Activated naive CD4-positive, alpha-beta T cell treated with anti-CD3 and anti-CD28 coated beads for 36 hours (primary cell): ENCODE results near the gene ALDH9A1. TPM values are rescaled to one million over a fixed set of nuclear protein-coding genes. Genes with fewer than 3 reads are reported as not detected.
"Not testable (repeated sequence)": the region's sequence is repeated elsewhere in the genome, so short reads cannot be mapped to it uniquely, and the experiment has no call there.

Experiments used
- CTCF ChIA-PET: fragments of 350-600 bp; sonication (Branson Sonifier 250); formaldehyde crosslinking; loops from one replicate; lab custom pipeline; 2021; ENCODE audit warnings: antibody characterized with exemption; lab: Charles Lee
- DNase-seq: peaks from one replicate; pipeline ENCODE4 v3.0.0-alpha.2; 2020
- H3K27ac Mint-ChIP-seq: one replicate; pipeline ENCODE4 v1.8.0; 2021; ENCODE audit warnings: mild to moderate bottlenecking, mixed read lengths
- H3K27me3 Mint-ChIP-seq: one replicate; pipeline ENCODE4 v1.8.0; 2021; ENCODE audit warnings: low read depth, mixed read lengths
- H3K36me3 Mint-ChIP-seq: one replicate; pipeline ENCODE4 v1.8.0; 2021; ENCODE audit warnings: low read depth, mixed read lengths
- H3K4me1 Mint-ChIP-seq: one replicate; pipeline ENCODE4 v1.8.0; 2021; ENCODE audit warnings: low read depth, mixed read lengths
- H3K4me3 Mint-ChIP-seq: one replicate; pipeline ENCODE4 v1.8.0; 2021; ENCODE audit warnings: mild to moderate bottlenecking, moderate library complexity, mixed read lengths
- H3K9me3 Mint-ChIP-seq: one replicate; pipeline ENCODE4 v1.8.0; 2021; ENCODE audit warnings: mixed read lengths
- intact Hi-C: fragments of 100-400 bp; cut with micrococcal nuclease; formaldehyde crosslinking; loops from one replicate; pipeline ENCODE4 v1.15.1; 2023
- total RNA-seq, 2 experiments: library from RNA; stranded (reverse); gene quantifications; one replicate each; pipeline ENCODE4 v1.2.3, GENCODE V29; 2021

Gene ALDH9A1
- total RNA-seq = 10 to 100 TPM; 35.8 to 43.5 TPM

- no peaks in the 10 kb centered on the region for H3K27me3 Mint-ChIP-seq
- CTCF ChIA-PET = interaction anchor here (0.5 to 2.2 kb wide), 18 partner anchors 11 to 284 kb away, joined by 3 to 9 read pairs (median 3); no protein-coding TSS in a partner anchor
- H3K9me3 Mint-ChIP-seq = peaks cover 1% of the 10 kb centered on the region
- peaks cover 16% of the 10 kb centered on the region for H3K36me3 Mint-ChIP-seq
- intact Hi-C loops = loop anchor here (1.0 to 10.0 kb wide), 11 partner anchors 68 to 1177 kb away; partner anchors contain the start of genes FAM78B, TADA1, TMCO1 and UCK2
- H3K4me1 Mint-ChIP-seq = peaks cover 26% of the 10 kb centered on the region
- H3K4me3 Mint-ChIP-seq = peak within 1 kb of the TSS; percentile 97
- peak within 1 kb of the TSS; percentile 96 for H3K27ac Mint-ChIP-seq
- DNase-seq = peak; percentile 89
These were observed at the start of gene ALDH9A1 for GRCh38 chr1:165697881-165698760. Gene ALDH9A1 (minus strand): TSS chr1:165698562. CDS start chr1:165698558, 4 bp downstream.

GRCh38 chr1:165747632-165748447, 49.5 kb upstream of the ALDH9A1 start:
- no peaks in the 10 kb centered on the region for H3K27me3 Mint-ChIP-seq
- intact Hi-C loops = no loop called here
- H3K9me3 Mint-ChIP-seq = no peaks in the 10 kb centered on the region
- H3K4me1 Mint-ChIP-seq = no peaks in the 10 kb centered on the region
- no peak overlapping the region for H3K27ac Mint-ChIP-seq
- no peak overlapping the region for H3K4me3 Mint-ChIP-seq
- H3K36me3 Mint-ChIP-seq = peaks cover 12% of the 10 kb centered on the region
- DNase-seq = no peak
- CTCF ChIA-PET = interaction anchor here (0.6 kb wide), 1 partner anchor 26 kb away, joined by 4 read pairs; no protein-coding TSS in a partner anchor

GRCh38 chr1:165744913-165745312, 46.6 kb upstream of the ALDH9A1 start:
- H3K9me3 Mint-ChIP-seq, H3K4me3 Mint-ChIP-seq, DNase-seq, H3K4me1 Mint-ChIP-seq, intact Hi-C loops, H3K27me3 Mint-ChIP-seq, H3K27ac Mint-ChIP-seq: not testable (repeated sequence)
- peaks cover 33% of the 10 kb centered on the region for H3K36me3 Mint-ChIP-seq
- CTCF ChIA-PET = interaction anchor here (1.2 kb wide), 1 partner anchor 10 kb away, joined by 4 read pairs; no protein-coding TSS in a partner anchor

GRCh38 chr1:165742194-165742593, 43.8 kb upstream of the ALDH9A1 start:
- DNase-seq = no peak
- no peak overlapping the region for H3K4me3 Mint-ChIP-seq
- no peaks in the 10 kb centered on the region for H3K4me1 Mint-ChIP-seq
- CTCF ChIA-PET = interaction anchor here (0.6 to 1.3 kb wide), 3 partner anchors 14 to 182 kb away, joined by 3 to 5 read pairs (median 3); no protein-coding TSS in a partner anchor
- H3K27ac Mint-ChIP-seq = no peak overlapping the region
- H3K27me3 Mint-ChIP-seq = no peaks in the 10 kb centered on the region
- intact Hi-C loops = no loop called here
- H3K9me3 Mint-ChIP-seq = no peaks in the 10 kb centered on the region
- H3K36me3 Mint-ChIP-seq = peaks cover 39% of the 10 kb centered on the region

- no peaks in the 10 kb centered on the region for H3K27me3 Mint-ChIP-seq
- H3K27ac Mint-ChIP-seq = no peak overlapping the region
- no peaks in the 10 kb centered on the region for H3K4me1 Mint-ChIP-seq
- peaks cover 31% of the 10 kb centered on the region for H3K36me3 Mint-ChIP-seq
- no peaks in the 10 kb centered on the region for H3K9me3 Mint-ChIP-seq
- intact Hi-C loops = no loop called here
- no peak overlapping the region for H3K4me3 Mint-ChIP-seq
- CTCF ChIA-PET = interaction anchor here (1.6 kb wide), 1 partner anchor 21 kb away, joined by 4 read pairs; no protein-coding TSS in a partner anchor
- no peak for DNase-seq
These were observed 40.4 kb upstream of the ALDH9A1 start for GRCh38 chr1:165738794-165739193.

- H3K27me3 Mint-ChIP-seq = no peaks in the 10 kb centered on the region
- H3K9me3 Mint-ChIP-seq = no peaks in the 10 kb centered on the region
- CTCF ChIA-PET = no interaction called here
- H3K4me1 Mint-ChIP-seq = no peaks in the 10 kb centered on the region
- intact Hi-C loops = no loop called here
- no peak for DNase-seq
- H3K27ac Mint-ChIP-seq = no peak overlapping the region
- no peak overlapping the region for H3K4me3 Mint-ChIP-seq
- peaks cover 21% of the 10 kb centered on the region for H3K36me3 Mint-ChIP-seq
These were observed 38.8 kb upstream of the ALDH9A1 start for GRCh38 chr1:165737196-165737595.

GRCh38 chr1:165734906-165735305, 36.5 kb upstream of the ALDH9A1 start:
- H3K36me3 Mint-ChIP-seq = peaks cover 7% of the 10 kb centered on the region

GRCh38 chr1:165726841-165727240, 28.5 kb upstream of the ALDH9A1 start:
- DNase-seq = no peak
- CTCF ChIA-PET = no interaction called here
- H3K27ac Mint-ChIP-seq = no peak overlapping the region
- no peaks in the 10 kb centered on the region for H3K4me1 Mint-ChIP-seq
- H3K4me3 Mint-ChIP-seq = no peak overlapping the region
- H3K36me3 Mint-ChIP-seq = peaks cover 7% of the 10 kb centered on the region
- intact Hi-C loops = no loop called here
- H3K9me3 Mint-ChIP-seq = no peaks in the 10 kb centered on the region
- no peaks in the 10 kb centered on the region for H3K27me3 Mint-ChIP-seq

More at GRCh38 chr1:165734906-165735305, 36.5 kb upstream of the ALDH9A1 start:
- no peak for DNase-seq
- no peaks in the 10 kb centered on the region for H3K9me3 Mint-ChIP-seq
- no peak overlapping the region for H3K4me3 Mint-ChIP-seq
- intact Hi-C loops = no loop called here
- H3K27ac Mint-ChIP-seq = no peak overlapping the region
- no peaks in the 10 kb centered on the region for H3K27me3 Mint-ChIP-seq
- H3K4me1 Mint-ChIP-seq = no peaks in the 10 kb centered on the region
- CTCF ChIA-PET = interaction anchor here (0.6 to 0.9 kb wide), 4 partner anchors 8 to 35 kb away, joined by 3 to 5 read pairs (median 4); no protein-coding TSS in a partner anchor

GRCh38 chr1:165726169-165726568, 27.8 kb upstream of the ALDH9A1 start:
- no peaks in the 10 kb centered on the region for H3K4me1 Mint-ChIP-seq
- intact Hi-C loops = no loop called here
- peaks cover 7% of the 10 kb centered on the region for H3K36me3 Mint-ChIP-seq
- CTCF ChIA-PET = no interaction called here
- no peak overlapping the region for H3K4me3 Mint-ChIP-seq
- H3K9me3 Mint-ChIP-seq = no peaks in the 10 kb centered on the region
- H3K27ac Mint-ChIP-seq = no peak overlapping the region
- H3K27me3 Mint-ChIP-seq = no peaks in the 10 kb centered on the region
- DNase-seq = no peak

GRCh38 chr1:165717918-165718515, 19.7 kb upstream of the ALDH9A1 start:
- H3K4me3 Mint-ChIP-seq = no peak overlapping the region
- CTCF ChIA-PET = interaction anchor here (1.0 kb wide), 2 partner anchors 11 to 196 kb away, joined by 3 to 4 read pairs; no protein-coding TSS in a partner anchor
- H3K27me3 Mint-ChIP-seq = no peaks in the 10 kb centered on the region
- no peaks in the 10 kb centered on the region for H3K36me3 Mint-ChIP-seq
- no peaks in the 10 kb centered on the region for H3K4me1 Mint-ChIP-seq
- intact Hi-C loops = loop anchor here (1.0 to 5.0 kb wide), 4 partner anchors 117 to 759 kb away; no protein-coding TSS in a partner anchor
- H3K9me3 Mint-ChIP-seq = no peaks in the 10 kb centered on the region
- H3K27ac Mint-ChIP-seq = no peak overlapping the region
- peak; percentile 67 for DNase-seq

GRCh38 chr1:165716265-165717051, 18.1 kb upstream of the ALDH9A1 start:
- H3K36me3 Mint-ChIP-seq, H3K27me3 Mint-ChIP-seq, DNase-seq, H3K4me3 Mint-ChIP-seq, H3K4me1 Mint-ChIP-seq, H3K27ac Mint-ChIP-seq, H3K9me3 Mint-ChIP-seq: not testable (repeated sequence)
- CTCF ChIA-PET = interaction anchor here (1.0 kb wide), 1 partner anchor 198 kb away, joined by 3 read pairs; no protein-coding TSS in a partner anchor
- intact Hi-C loops = loop anchor here (5.0 kb wide), 1 partner anchor 761 kb away; no protein-coding TSS in a partner anchor
